ENCODE results near the gene CLMP.

Gene CLMP

GRCh38 chr11:123187665-123188507 is 7.2 kb downstream of the CLMP start:
- DNase-seq = no peak

DNA sequence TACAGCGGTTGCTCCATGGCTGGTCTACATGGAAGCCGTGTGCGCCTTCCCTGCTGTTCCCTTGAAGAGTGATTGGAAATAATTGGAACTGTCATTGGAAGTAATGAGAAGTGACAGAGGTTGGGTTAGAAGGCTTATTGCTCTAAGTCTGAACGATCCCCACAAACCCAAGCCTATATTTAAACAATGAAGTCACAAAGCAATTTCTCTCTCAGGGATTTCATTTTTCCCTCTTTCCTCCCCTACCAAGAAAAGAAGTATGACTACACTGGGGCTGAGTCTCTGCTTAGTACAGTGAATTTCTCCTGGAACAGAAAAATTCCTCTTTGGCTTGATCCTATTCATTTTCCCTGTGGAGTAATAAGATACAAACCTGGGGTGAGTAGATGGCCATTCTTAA is 7.8 kb downstream of the CLMP start:
- no peak for DNase-seq

GRCh38 chr11:123186286-123186685 is 8.8 kb downstream of the CLMP start:
- no peak for DNase-seq

DNA sequence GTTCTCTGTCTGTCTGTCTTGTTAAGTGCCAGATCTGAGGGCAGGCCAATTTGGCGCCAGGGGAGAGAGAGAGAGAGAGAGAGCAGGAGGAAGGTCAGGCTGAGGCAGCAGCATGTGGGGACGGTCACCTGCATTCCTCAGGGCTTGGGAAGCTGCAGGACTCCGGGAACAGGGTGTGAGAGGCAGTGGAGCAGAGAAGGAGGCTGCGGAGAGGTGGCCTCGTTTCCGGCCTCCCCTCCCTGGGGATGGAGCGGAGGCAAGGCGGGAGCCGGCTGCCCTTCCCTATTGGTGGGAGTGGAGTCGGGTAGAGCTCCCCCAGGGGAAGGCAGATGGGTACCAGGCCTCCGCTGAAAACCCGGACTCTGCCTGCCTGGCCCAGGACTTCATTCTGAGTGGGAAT is 9.7 kb downstream of the CLMP start:
- no peak for DNase-seq

GRCh38 chr11:123184531-123184930 is 10.5 kb downstream of the CLMP start:
- DNase-seq = no peak

DNA sequence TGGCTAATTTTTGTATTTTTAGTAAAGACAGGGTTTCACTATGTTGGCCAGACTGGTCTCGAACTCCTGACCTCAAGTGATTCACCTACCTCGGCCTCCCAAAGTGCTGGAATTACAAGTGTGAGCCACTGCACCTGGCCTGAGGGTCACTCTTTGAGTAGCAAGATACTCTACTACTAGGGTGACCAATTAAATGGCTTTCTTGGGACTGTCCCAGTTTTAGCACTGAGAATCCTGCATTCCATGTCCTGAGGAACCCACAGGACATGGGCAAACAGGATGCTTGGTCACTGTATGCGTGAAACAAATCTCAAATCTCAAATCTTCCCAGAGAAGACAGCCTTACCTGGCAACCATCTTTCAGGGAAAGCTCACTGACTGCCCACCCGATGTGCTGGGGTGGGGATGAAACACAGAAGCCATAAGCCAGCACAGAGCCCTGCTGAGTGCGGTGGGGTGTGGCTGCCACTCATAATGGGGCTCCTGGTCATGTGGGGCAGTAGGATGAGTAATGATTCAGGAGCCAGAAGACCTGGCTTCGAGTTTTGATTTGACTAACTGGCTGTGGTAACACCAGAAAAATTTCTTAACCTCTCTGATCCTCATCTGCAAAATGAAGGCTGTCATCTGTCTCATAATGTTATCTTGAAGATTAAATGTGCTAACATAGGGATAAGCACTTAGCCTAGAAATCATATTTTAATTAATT is 11.5 kb downstream of the CLMP start:
- no peak for DNase-seq

DNA sequence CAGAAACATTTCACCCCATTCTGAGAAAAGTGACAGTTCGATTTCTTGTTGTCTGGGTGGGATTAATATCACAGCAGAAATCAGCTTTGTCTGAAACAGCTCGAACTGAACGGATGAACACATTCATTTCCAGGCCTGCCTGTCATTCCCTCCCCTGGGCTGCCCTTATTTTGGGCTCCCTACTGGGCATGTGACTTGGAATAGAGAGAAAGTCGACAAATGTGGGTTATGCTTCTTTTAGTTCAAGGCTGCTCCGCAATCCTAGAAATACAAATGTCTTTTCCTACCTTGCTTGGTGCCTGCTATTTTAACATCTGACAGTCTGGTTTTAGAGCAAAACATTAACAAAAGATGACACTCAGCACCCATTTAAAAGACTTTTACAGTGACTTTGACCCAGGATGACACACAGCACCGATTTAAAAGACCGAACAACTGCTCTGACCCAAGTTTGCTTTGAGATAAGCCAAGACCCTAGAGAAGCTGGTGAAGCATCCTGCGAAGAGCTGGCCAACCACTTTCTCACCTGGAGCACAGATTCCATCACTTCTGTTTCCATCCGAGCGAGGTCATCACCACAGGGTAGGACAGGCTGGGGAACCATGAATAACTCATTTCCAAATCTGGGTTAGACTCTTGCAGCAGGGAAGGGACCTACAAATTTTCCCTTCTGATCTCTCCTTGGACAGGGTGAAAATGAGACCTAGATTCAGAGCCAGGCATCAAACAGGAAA is 13.1 kb downstream of the CLMP start:
- DNase-seq = no peak

DNA sequence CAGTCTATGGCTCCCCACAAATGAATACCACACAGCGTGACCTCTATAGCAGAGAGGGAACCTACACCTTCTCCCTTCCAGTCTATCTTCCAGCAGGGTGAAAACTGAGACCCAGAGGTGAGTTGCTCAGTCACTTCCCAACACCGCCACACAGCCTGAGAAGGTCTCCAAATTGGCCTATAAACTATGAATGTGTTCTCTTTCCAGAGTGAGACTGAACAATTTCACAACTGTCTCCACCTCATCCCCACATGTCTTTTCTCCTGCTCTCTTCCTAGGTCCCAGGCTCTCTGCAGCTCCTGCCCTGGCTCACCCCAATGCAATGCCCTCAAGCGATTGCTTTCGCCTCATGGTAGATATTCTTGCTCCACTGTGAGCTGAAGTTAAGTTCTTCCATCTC is 14.0 kb downstream of the CLMP start:
- no peak for DNase-seq

GRCh38 chr11:123180574-123180973 is 14.5 kb downstream of the CLMP start:
- DNase-seq = no peak

GRCh38 chr11:123180166-123180565 is 14.9 kb downstream of the CLMP start:
- DNase-seq = no peak

DNA sequence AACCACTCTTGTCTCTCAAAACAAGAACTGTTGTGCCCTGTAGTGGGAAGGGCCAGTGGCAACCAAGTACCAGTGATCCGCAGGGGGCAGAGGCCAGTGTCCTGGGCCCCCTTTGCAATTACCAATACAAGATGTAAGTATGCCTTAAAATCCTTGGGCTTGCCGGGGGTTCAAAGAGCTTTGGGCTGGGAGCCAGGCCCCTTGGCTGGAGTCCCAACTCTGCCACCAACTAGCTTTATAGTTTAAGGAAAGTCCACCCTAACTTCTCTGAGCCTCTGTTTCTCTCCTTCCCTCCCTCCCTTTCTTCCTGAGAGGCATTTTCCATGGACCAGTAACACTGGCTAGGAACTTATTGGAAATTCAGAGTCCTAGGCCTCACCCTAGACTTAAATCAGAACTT is 15.5 kb downstream of the CLMP start:
- DNase-seq = no peak

DNA sequence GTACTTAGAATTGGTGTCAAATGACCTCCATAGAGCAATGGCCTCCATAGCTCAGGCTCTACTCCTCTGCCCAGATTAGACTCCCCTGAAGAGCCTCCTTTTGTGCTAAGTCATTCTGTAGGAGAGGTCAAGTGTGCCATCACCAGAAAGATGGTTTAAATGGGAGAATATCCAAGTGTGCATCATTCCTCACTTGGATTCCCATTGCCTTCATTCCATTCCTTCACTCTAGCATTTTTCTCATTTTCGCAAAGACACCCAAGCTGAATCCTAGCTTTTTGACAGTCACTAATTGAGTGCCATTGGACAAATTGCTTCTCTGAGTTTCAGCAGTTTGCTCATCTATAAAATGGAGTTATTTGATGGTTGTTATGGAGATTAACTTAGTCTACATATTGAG is 16.9 kb downstream of the CLMP start:
- no peak for DNase-seq

DNA sequence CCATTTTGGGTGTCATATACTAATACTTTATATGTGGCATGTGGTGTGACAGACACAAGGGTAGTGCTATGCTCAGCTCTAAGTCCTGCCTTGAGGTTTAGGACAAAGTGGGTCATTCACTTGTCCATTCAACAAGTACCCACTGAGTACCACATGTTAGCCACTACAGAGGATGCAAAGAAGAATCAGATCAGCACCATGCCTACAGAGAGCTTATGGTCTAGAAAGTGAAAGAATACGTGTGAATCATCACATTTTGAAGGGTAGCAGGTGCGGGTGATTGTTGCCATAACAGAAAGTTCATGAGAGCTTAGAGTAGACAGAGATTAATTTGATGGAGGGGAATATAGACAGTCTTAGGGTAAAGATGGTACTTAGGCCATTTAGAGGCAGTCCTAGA is 18.3 kb downstream of the CLMP start:
- no peak for DNase-seq

GRCh38 chr11:123174196-123175183 is 20.6 kb downstream of the CLMP start:
- no peak for DNase-seq

DNA sequence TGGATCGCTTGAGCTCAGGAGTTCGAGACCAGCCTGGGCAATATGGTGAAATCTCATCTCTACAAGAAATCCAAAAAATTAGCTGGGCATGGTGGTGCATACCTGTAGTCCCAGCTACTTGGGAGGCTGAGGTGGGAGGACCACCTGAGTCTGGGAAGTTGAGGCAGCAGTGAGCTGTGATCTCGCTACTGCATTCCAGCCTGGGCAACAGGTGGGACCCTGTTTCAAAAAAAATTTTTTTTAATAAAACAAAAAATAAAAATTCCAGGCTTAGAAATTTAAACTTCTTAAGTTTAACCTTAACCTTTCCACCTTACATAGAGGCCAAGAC is 21.2 kb downstream of the CLMP start:
- no peak for DNase-seq

DNA sequence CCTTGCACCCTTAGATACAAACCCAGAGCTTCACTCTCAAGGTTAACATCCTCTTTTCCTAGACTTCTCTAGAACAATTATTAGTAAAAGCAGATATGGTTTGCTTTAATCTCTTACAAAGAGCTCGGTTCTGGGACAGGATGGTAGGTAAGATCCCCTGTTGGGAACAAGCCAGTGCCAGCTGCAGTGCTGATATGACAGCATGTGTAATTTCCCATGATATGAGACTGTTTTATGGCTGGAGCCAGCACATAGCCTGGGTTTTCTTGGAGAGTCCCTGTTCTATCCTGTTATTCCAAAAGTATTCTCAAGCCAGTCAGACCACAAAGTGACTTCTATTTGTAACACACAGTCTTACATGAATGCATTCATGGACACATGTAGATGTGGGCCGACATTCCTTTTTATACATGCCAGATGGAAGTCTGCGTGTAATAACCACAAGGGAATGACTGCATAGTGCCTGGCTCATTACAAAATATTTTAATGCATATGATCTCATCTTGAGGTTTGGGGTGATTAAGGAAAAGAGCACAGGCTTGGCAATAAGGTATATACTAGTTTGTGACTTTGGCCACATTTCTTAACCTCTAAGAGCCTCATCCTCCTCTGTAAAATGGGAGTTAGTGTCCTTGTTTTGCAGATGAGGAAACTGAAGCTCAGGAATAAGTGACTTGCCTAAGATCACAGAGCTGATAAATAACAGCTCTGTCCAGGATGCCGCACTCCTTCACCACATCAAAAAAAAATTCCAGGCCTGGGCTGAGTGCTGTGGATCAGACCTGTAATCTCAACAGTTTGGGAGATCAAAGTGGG is 21.8 kb downstream of the CLMP start:
- DNase-seq = no peak

DNA sequence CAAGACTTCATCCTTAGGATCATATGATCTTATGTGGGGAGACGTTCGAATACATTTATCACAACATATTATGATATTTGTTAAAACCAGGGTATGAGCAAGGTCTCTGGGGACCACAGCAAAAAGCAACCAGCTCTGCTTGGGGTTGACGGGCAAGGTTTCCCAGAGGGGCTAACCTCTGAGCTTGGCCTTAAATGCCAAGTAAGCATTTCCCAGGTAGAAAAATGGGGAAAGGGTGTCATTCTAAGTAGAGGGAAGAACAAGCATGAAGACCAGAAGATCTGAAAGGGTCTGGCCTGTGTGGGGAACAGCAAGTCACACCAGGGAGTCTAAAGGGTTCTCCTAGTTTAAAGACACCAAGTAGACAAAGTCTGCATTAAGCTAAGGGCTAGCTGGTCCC is 24.1 kb downstream of the CLMP start:
- DNase-seq = no peak

DNA sequence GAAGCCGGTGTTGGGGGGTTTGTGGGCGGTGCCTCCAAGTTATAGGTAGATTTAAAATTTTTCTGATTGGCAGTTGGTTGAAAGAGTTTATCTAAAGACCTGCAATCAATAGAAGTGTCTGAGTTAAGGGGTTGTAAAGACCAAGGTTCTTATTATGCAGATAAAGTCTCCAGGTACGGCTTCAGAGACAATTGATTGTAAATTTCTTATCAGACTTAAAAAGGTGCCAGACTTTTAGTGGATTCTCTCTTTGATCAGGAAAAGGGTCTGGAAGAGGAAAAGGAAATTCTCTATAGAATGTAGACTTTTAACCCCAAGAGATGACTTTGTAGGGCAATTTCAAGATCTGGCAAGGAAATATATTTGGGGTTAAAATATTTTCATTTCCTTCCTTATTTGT is 25.2 kb downstream of the CLMP start:
- DNase-seq = no peak

GRCh38 chr11:123168955-123169484 is 26.0 kb downstream of the CLMP start:
- no peak for DNase-seq

DNA sequence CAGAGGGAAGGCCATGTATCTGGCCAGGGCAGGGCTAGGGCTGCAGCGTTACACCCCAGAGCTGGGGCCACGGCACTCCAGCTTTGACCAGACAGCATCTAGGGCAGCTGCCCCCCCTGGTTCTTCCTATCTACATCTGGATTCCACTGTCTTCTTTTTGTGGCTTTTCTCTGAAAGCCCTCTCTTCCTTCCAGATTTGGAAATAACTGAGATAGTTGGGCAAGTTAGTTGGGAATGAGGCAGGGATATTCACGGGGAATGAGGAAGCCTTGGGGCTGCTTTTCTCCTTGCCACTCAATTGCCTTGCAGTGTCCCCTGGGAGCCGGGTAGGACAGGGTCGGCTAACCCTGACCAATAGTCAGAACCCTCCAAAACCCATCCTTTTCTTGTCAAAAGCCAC is 26.8 kb downstream of the CLMP start:
- no peak for DNase-seq

DNA sequence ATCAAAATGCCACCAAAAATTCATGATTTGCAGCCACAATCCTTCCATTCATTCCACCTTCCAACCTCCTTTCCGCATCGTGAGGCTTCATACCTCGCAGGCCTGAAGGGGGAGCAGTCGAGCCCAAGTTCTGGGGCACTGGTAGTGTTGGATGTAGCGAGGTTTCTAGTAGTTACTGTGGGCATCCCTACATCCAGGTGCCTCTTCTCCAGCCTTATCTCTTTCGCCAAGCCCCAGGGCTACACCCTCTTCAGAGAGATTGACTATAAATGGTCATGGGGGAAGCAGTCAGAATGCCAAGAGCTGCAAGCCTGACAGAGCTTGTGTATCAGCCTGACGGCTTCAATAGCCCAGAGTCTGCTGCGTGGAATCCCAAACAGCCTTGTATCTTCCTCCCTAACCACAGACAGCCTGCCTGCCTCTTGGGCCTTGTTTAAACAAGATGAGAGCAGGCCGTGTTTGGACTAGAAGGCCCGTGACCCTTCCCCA is 28.9 kb downstream of the CLMP start:
- DNase-seq = no peak
